ENCODE data around the gene PSENEN.

DNA sequence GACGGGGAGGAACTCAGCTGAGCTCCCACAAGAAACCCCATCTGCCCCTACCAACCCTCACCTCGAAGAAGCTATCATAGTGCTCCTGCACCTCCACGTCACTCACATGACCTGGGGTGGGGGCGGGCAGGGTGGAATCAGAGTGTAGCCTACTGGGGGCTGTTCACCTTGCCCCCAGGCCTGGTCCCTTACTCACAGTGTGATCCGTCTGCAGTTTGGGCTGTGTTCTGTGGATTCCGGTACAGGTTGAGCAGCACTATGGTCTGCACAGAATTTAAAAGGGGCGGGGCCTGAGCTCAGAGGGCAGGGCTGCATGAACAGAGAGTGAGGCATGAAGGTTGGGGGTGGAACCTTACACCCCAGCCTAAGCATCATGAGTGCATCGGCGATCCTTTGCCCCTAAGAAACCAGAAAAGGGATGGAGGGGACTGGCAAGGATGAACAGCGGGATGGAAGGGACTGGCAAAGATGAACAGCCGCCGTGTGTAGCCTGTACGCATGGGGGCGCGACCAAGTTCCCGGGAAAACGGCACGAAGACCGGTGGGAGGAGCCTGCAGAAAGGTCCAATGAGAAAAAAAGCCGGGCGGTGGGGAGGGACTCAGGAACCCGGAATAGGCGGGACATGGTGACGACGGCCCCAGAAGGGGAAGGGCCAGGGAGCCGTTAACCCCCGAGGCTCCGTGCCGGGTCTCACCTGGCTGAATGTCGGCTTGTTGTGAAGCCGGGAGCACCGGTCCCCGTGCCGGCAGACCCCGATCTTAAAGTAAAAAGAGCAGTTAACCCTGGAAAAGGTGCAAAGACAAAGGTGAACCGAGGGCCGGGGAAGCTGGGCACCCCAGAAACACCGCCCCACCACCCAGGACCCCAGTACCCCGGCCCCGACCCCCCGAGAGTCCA lies 772 bp upstream of the PSENEN start:
- TF ChIP-seq NR3C1 (CRISPR knock-in tag; IDR thresholded peaks at IDR 0.05) (no peak), DPF2 (IDR thresholded peaks at IDR 0.05) (no peak), BMI1 (IDR thresholded peaks at IDR 0.05; ENCODE audit: low read length) (no peak), RFX5 (IDR thresholded peaks at IDR 0.05; ENCODE audit: low read depth, low read length) (no peak), POLR2AphosphoS2 (IDR thresholded peaks at IDR 0.05; ENCODE audit: low read length) (no peak), NCOR1 (IDR thresholded peaks at IDR 0.05) (no peak), NFYB (IDR thresholded peaks at IDR 0.05; ENCODE audit: extremely low read depth, insufficient read length) (peak; percentile 38), MCM7 (IDR thresholded peaks at IDR 0.05) (no peak), SIN3A (IDR thresholded peaks at IDR 0.05; ENCODE audit: borderline replicate concordance in 2 of 2, control insufficient read depth in 1 of 2, low read depth in 2 of 2, low read length in 2 of 2) (no peak; a peak in 1 of 4 replicates), MAFG (tag; conservative IDR thresholded peaks at IDR 0.05) (no peak), EGR1 (conservative IDR thresholded peaks at IDR 0.05) (peak; percentile 50), TCF3 (CRISPR knock-in tag; IDR thresholded peaks at IDR 0.05) (no peak)
- TF ChIP-seq, protein P1, sequence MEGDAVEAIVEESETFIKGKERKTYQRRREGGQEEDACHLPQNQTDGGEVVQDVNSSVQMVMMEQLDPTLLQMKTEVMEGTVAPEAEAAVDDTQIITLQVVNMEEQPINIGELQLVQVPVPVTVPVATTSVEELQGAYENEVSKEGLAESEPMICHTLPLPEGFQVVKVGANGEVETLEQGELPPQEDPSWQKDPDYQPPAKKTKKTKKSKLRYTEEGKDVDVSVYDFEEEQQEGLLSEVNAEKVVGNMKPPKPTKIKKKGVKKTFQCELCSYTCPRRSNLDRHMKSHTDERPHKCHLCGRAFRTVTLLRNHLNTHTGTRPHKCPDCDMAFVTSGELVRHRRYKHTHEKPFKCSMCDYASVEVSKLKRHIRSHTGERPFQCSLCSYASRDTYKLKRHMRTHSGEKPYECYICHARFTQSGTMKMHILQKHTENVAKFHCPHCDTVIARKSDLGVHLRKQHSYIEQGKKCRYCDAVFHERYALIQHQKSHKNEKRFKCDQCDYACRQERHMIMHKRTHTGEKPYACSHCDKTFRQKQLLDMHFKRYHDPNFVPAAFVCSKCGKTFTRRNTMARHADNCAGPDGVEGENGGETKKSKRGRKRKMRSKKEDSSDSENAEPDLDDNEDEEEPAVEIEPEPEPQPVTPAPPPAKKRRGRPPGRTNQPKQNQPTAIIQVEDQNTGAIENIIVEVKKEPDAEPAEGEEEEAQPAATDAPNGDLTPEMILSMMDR (IDR thresholded peaks at IDR 0.05 in 2 of 3, conservative IDR thresholded peaks at IDR 0.05 in 1 of 3; ENCODE audit: insufficient read depth in 2 of 3, low read depth in 1 of 3, low read length in 3 of 3), result peak; percentile 58 to 70 (median 63); a peak in 5 of 6 replicates
- TF ChIP-seq, protein P2, sequence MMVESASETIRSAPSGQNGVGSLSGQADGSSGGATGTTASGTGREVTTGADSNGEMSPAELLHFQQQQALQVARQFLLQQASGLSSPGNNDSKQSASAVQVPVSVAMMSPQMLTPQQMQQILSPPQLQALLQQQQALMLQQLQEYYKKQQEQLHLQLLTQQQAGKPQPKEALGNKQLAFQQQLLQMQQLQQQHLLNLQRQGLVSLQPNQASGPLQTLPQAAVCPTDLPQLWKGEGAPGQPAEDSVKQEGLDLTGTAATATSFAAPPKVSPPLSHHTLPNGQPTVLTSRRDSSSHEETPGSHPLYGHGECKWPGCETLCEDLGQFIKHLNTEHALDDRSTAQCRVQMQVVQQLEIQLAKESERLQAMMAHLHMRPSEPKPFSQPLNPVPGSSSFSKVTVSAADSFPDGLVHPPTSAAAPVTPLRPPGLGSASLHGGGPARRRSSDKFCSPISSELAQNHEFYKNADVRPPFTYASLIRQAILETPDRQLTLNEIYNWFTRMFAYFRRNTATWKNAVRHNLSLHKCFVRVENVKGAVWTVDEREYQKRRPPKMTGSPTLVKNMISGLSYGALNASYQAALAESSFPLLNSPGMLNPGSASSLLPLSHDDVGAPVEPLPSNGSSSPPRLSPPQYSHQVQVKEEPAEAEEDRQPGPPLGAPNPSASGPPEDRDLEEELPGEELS (CRISPR knock-in tag; IDR thresholded peaks at IDR 0.05; ENCODE audit: borderline replicate concordance), result no peak
